HCT116 (cell line): ENCODE results near the gene RWDD3. TPM values are rescaled to one million over a fixed set of nuclear protein-coding genes. Genes with fewer than 3 reads are reported as not detected.

Experiments
- ATAC-seq: fragments of 200-7000 bp; cut with Tn5 transposase; 2 replicates; pipeline ENCODE4 v1.9.1; 2020; ENCODE audit warnings: mild to moderate bottlenecking, moderate library complexity
- BruUV-seq: library from RNA; stranded (reverse); fragments of 400-500 nt; replicated peaks from 2 replicates; lab custom pipeline; 2021; lab: Mats Ljungman, UMichigan
- CTCF ChIA-PET: fragments of 300-600 bp; sonication (Branson Sonifier 250); formaldehyde crosslinking; loops from one replicate; lab custom pipeline; 2021; ENCODE audit warnings: antibody characterized with exemption; lab: Charles Lee
- POLR2A ChIA-PET: fragments of 300-600, 350-600 bp; sonication (Branson Sonifier 250); formaldehyde crosslinking; loops from one replicate; lab custom pipeline; 2021; ENCODE audit warnings: antibody characterized with exemption; lab: Charles Lee
- RAD21 ChIA-PET, 2 experiments: fragments of 300-600 bp; sonication (Branson Sonifier 250); formaldehyde crosslinking; loops; one replicate each; lab custom pipeline; 2023; ENCODE audit warnings: low total read pairs in 2 of 2; ENCODE audit not compliant: uncharacterized antibody in 2 of 2, unreplicated experiment in 2 of 2, low non-redundant PET in 1 of 2; lab: Charles Lee
- DNase-seq: peaks from one replicate; pipeline ENCODE4 v3.0.0-alpha.2; 2010; ENCODE audit warnings: low read depth, low spot score
- H2AFZ ChIP-seq: fragments of 200-600 bp; shearing (Covaris generic), sonication (generic); 2 replicates; pipeline ENCODE4 v1.6.1; 2017; ENCODE audit warnings: low read depth, mixed run types, mixed read lengths, antibody characterized with exemption, low read length; ENCODE audit not compliant: poor library complexity, severe bottlenecking
- H3K27ac ChIP-seq: 2 replicates; pipeline ENCODE4 v1.5.1; 2012; ENCODE audit warnings: low read depth, low read length
- H3K27me3 ChIP-seq: fragments of 200-600 bp; sonication (generic); 2 replicates; pipeline ENCODE4 v1.6.1; 2016; ENCODE audit warnings: mixed run types, low read length, mixed read lengths; ENCODE audit not compliant: insufficient read depth
- H3K36me3 ChIP-seq, 2 experiments: fragments of 200-500 bp in 1 of 2; fragments of 200-600 bp in 1 of 2; sonication (Bioruptor generic) in 1 of 2; sonication (generic) in 1 of 2; 2 replicates each; pipeline versions ENCODE4 v1.5.1 to v1.6.1; 2014 to 2016; ENCODE audit warnings: low read length in 2 of 2, inconsistent platforms in 1 of 2, mixed read lengths in 1 of 2, mixed run types in 1 of 2; ENCODE audit not compliant: insufficient read depth in 2 of 2, control insufficient read depth in 1 of 2
- H3K4me1 ChIP-seq, 2 experiments: fragments of 200-600 bp in 1 of 2; sonication (generic) in 1 of 2; 2 replicates each; pipeline versions ENCODE4 v1.5.1 to v1.6.1; 2012 to 2017; ENCODE audit warnings: low read length in 2 of 2, inconsistent platforms in 1 of 2, mild to moderate bottlenecking in 1 of 2, mixed read lengths in 1 of 2, mixed run types in 1 of 2, moderate library complexity in 1 of 2; ENCODE audit not compliant: insufficient read depth in 2 of 2, control insufficient read depth in 1 of 2
- H3K4me2 ChIP-seq: fragments of 200-600 bp; sonication (generic); 2 replicates; pipeline ENCODE4 v1.6.1; 2017; ENCODE audit warnings: mixed run types, low read length, mixed read lengths
- H3K4me3 ChIP-seq, 2 experiments: fragments of 200-600 bp in 1 of 2; sonication (generic) in 1 of 2; replicated peaks in 1 of 2; 2 replicates each; pipeline ENCODE4 v1.5.1; 2011 to 2016; ENCODE audit warnings: low read length in 2 of 2, control low read depth in 1 of 2, low read depth in 1 of 2, mild to moderate bottlenecking in 1 of 2, mixed read lengths in 1 of 2, mixed run types in 1 of 2
- H3K79me2 ChIP-seq: fragments of 200-600 bp; sonication (generic); 2 replicates; pipeline ENCODE4 v1.6.1; 2017; ENCODE audit warnings: mild to moderate bottlenecking, mixed run types, low read length, moderate library complexity, mixed read lengths; ENCODE audit not compliant: insufficient read depth
- H3K9ac ChIP-seq: fragments of 200-600 bp; sonication (generic); 2 replicates; pipeline ENCODE4 v1.6.1; 2016; ENCODE audit warnings: low read length, mixed read lengths
- H3K9me2 ChIP-seq: fragments of 200-600 bp; sonication (generic), shearing (Covaris generic); 2 replicates; pipeline ENCODE4 v1.6.1; 2017; ENCODE audit warnings: mixed run types, mild to moderate bottlenecking, moderate library complexity; ENCODE audit not compliant: insufficient read depth
- H3K9me3 ChIP-seq, 2 experiments: fragments of 200-500 bp in 1 of 2; fragments of 200-600 bp in 1 of 2; sonication (Bioruptor generic) in 1 of 2; sonication (generic) in 1 of 2; 2 replicates each; pipeline ENCODE4 v1.6.1; 2014 to 2017; ENCODE audit warnings: low read length in 2 of 2, mixed read lengths in 2 of 2, inconsistent platforms in 1 of 2, low read depth in 1 of 2, mild to moderate bottlenecking in 1 of 2, mixed run types in 1 of 2, moderate library complexity in 1 of 2; ENCODE audit not compliant: control insufficient read depth in 1 of 2, insufficient read depth in 1 of 2
- H4K20me1 ChIP-seq: fragments of 200-600 bp; sonication (generic), shearing (Covaris generic); 2 replicates; pipeline ENCODE4 v1.6.1; 2017; ENCODE audit warnings: mixed run types, mild to moderate bottlenecking, moderate library complexity; ENCODE audit not compliant: insufficient read depth
- CBX3 ChIP-seq: IDR thresholded peaks from 2 replicates; pipeline ENCODE4 v1.6.1; 2012; ENCODE audit warnings: low read depth
- CTCF ChIP-seq, 3 experiments: fragments of 200-600 bp in 1 of 3; sonication (generic) in 1 of 3; IDR thresholded peaks in 2 of 3; conservative IDR thresholded peaks in 1 of 3; 2 replicates each; pipeline ENCODE4 v1.5.1; 2012 to 2017; ENCODE audit warnings: low read depth in 2 of 3, low read length in 2 of 3, antibody characterized with exemption in 1 of 3, borderline replicate concordance in 1 of 3, control low read depth in 1 of 3, mild to moderate bottlenecking in 1 of 3, mixed read lengths in 1 of 3, mixed run types in 1 of 3, moderate library complexity in 1 of 3; ENCODE audit not compliant: insufficient read depth in 1 of 3
- EGR1 ChIP-seq: IDR thresholded peaks from 2 replicates; pipeline ENCODE4 v1.6.1; 2012; ENCODE audit warnings: low read depth
- EZH2phosphoT487 ChIP-seq: fragments of 200-600 bp; IDR thresholded peaks from 2 replicates; pipeline ENCODE4 v1.6.1; 2018; ENCODE audit warnings: antibody characterized with exemption, borderline replicate concordance
- FOSL1 ChIP-seq: IDR thresholded peaks from 2 replicates; pipeline ENCODE4 v1.6.1; 2012; ENCODE audit warnings: low read depth
- JUND ChIP-seq: IDR thresholded peaks from 2 replicates; pipeline ENCODE4 v1.6.1; 2012
- POLR2A ChIP-seq: IDR thresholded peaks from 2 replicates; pipeline ENCODE4 v1.7.0; 2011; ENCODE audit warnings: borderline replicate concordance; ENCODE audit not compliant: insufficient read depth, insufficient read length; ENCODE audit errors: extremely low read depth
- POLR2AphosphoS5 ChIP-seq: IDR thresholded peaks from 2 replicates; pipeline ENCODE4 v1.6.1; 2011; ENCODE audit warnings: mild to moderate bottlenecking, low read depth, low read length, moderate library complexity
- RAD21 ChIP-seq: IDR thresholded peaks from 2 replicates; pipeline ENCODE4 v1.6.1; 2012; ENCODE audit warnings: low read depth, mild to moderate bottlenecking
- REST ChIP-seq: IDR thresholded peaks from 2 replicates; pipeline ENCODE4 v1.6.1; 2012; ENCODE audit warnings: low read depth
- SIN3A ChIP-seq: IDR thresholded peaks from 2 replicates; pipeline ENCODE4 v1.6.1; 2012; ENCODE audit warnings: low read depth
- SRF ChIP-seq: IDR thresholded peaks from 2 replicates; pipeline ENCODE4 v1.6.1; 2012; ENCODE audit warnings: low read depth
- YY1 ChIP-seq: IDR thresholded peaks from 2 replicates; pipeline ENCODE4 v1.6.1; 2011; ENCODE audit warnings: low read length, low read depth, moderate library complexity, mild to moderate bottlenecking; ENCODE audit not compliant: insufficient replicate concordance; ENCODE audit errors: extremely low read depth
- ZFX ChIP-seq: fragments of 450-650 bp; IDR thresholded peaks from 2 replicates; pipeline ENCODE4 v1.6.1; 2017
- ZNF274 ChIP-seq: fragments of 200-500 bp; sonication (Bioruptor generic); IDR thresholded peaks from 2 replicates; pipeline ENCODE4 v1.6.1; 2014; ENCODE audit warnings: mild to moderate bottlenecking, low read depth, low read length, inconsistent platforms
- intact Hi-C: fragments of 100-400 bp; cut with micrococcal nuclease; formaldehyde crosslinking; loops from 2 replicates; pipeline ENCODE4 v1.10.0; 2022
- total RNA-seq: library from RNA; stranded (reverse); gene quantifications from one replicate; pipeline ENCODE4 v1.2.1, GENCODE V29; 2021; ENCODE audit not compliant: unreplicated experiment
- TF ChIP-seq, protein P1 (sequence below): IDR thresholded peaks from 2 replicates; pipeline ENCODE4 v1.6.1; 2012
- TF ChIP-seq, protein P2 (sequence below): IDR thresholded peaks from 2 replicates; pipeline ENCODE4 v1.6.1; 2011; ENCODE audit warnings: mild to moderate bottlenecking, low read length, moderate library complexity; ENCODE audit not compliant: insufficient replicate concordance; ENCODE audit errors: extremely low read depth
- TF ChIP-seq, protein P3 (sequence below): IDR thresholded peaks from 2 replicates; pipeline ENCODE4 v1.6.1; 2012

The RWDD3 gene
- total RNA-seq, 1 experiment from 2014 or later: 12.4 TPM

DNA sequence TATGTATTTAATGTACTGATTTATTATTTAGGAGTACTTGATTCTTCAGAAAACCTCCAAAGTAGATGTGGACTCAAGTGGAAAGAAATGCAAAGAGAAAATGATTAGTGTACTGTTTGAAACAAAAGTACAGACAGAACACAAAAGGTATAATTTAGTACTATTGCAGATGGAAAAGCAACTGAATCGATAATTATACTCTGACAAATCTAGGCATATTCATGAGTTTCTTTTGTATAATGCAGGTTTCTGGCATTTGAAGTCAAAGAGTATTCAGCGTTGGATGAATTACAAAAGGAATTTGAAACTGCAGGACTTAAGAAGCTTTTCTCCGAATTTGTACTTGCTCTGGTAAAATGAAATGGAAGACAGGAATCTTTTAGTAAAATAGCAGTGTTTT, 12.5 kb downstream of the RWDD3 start:
- H3K4me1 ChIP-seq: no peaks in the 10 kb centered on the region
- ATAC-seq: no peak

More for the DNA sequence above, 12.5 kb downstream of the RWDD3 start:
- Histone ChIP-seq H3K36me3 (peaks cover 0 to 7% of the 10 kb centered on the region in 2 experiments; a peak in 1 of 4 replicates), H3K9ac (no peak overlapping the region), H3K4me2 (no peak overlapping the region)
- RAD21 ChIA-PET: no interaction called here
- TF ChIP-seq, protein P1, sequence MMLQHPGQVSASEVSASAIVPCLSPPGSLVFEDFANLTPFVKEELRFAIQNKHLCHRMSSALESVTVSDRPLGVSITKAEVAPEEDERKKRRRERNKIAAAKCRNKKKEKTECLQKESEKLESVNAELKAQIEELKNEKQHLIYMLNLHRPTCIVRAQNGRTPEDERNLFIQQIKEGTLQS: no peak
- TF ChIP-seq CBX3 (no peak), FOSL1 (no peak), CTCF (IDR thresholded peaks at IDR 0.05 in 2 of 3, conservative IDR thresholded peaks at IDR 0.05 in 1 of 3; ENCODE audit: borderline replicate concordance in 1 of 3, insufficient read depth in 1 of 3, low read depth in 2 of 3, low read length in 2 of 3) (no peak), ZFX (no peak), POLR2A (no peak), JUND (no peak), RAD21 (no peak), YY1 (no peak), EGR1 (no peak), EZH2phosphoT487 (no peak), ZNF274 (no peak), SRF (no peak), SIN3A (no peak), REST (no peak), POLR2AphosphoS5 (no peak)
- TF ChIP-seq, protein P2, sequence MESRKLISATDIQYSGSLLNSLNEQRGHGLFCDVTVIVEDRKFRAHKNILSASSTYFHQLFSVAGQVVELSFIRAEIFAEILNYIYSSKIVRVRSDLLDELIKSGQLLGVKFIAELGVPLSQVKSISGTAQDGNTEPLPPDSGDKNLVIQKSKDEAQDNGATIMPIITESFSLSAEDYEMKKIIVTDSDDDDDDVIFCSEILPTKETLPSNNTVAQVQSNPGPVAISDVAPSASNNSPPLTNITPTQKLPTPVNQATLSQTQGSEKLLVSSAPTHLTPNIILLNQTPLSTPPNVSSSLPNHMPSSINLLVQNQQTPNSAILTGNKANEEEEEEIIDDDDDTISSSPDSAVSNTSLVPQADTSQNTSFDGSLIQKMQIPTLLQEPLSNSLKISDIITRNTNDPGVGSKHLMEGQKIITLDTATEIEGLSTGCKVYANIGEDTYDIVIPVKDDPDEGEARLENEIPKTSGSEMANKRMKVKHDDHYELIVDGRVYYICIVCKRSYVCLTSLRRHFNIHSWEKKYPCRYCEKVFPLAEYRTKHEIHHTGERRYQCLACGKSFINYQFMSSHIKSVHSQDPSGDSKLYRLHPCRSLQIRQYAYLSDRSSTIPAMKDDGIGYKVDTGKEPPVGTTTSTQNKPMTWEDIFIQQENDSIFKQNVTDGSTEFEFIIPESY: no peak
- TF ChIP-seq, protein P3, sequence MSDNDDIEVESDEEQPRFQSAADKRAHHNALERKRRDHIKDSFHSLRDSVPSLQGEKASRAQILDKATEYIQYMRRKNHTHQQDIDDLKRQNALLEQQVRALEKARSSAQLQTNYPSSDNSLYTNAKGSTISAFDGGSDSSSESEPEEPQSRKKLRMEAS: no peak
- TF ChIP-seq, all 23 proteins: peak for 0
- ChIA-PET POLR2A (no interaction called here), CTCF (no interaction called here)
- no peak overlapping the region for H3K4me3 ChIP-seq
- no peaks in the 10 kb centered on the region for H3K9me2 ChIP-seq
- H3K9me3 ChIP-seq: 0 out of 4 replicates have a peak, but pooled peaks cover 0 to 3% of the 10 kb centered on the region in 2 experiments
- DNase-seq: no peak
- intact Hi-C loops: no loop called here
- H3K27ac ChIP-seq: no peak overlapping the region
- H4K20me1 ChIP-seq: no peaks in the 10 kb centered on the region
- H2AFZ ChIP-seq: no peak overlapping the region
- no peaks in the 10 kb centered on the region for H3K27me3 ChIP-seq
- no TSS peak for BruUV-seq
- no peaks in the 10 kb centered on the region for H3K79me2 ChIP-seq
